Fibroblast of skin of left biceps (primary cell): Measurements from ENCODE around the gene LRRD1.
"Not testable (repeated sequence)": the region's sequence is repeated elsewhere in the genome, so short reads cannot be mapped to it uniquely, and the experiment has no call there.

Experiments used
- DNase-seq, 2 experiments: peaks; one replicate each; pipeline ENCODE4 v3.0.0-alpha.2; 2013; ENCODE audit warnings: low read depth in 2 of 2

The LRRD1 gene

GRCh38 chr7:92178928-92179924 lies at the start of gene LRRD1:
LRRD1 (minus strand) TSS chr7:92179142; CDS start chr7:92165202, 13,940 bp downstream.
- DNase-seq, result peak; percentile 25 to 37

GRCh38 chr7:92228742-92229141 lies 49.8 kb upstream of the LRRD1 start:
- DNase-seq, result no peak

GRCh38 chr7:92228100-92228499 lies 49.2 kb upstream of the LRRD1 start:
- no peak for DNase-seq

- DNase-seq, result no peak
Observed at GRCh38 chr7:92226981-92227380, 48.0 kb upstream of the LRRD1 start.

- no peak for DNase-seq
Observed at GRCh38 chr7:92221766-92222165, 42.8 kb upstream of the LRRD1 start.

GRCh38 chr7:92206672-92207071 lies 27.7 kb upstream of the LRRD1 start:
- no peak for DNase-seq

GRCh38 chr7:92205987-92206386 lies 27.0 kb upstream of the LRRD1 start:
- no peak for DNase-seq

GRCh38 chr7:92200791-92201190 lies 21.8 kb upstream of the LRRD1 start:
- no peak for DNase-seq

GRCh38 chr7:92192326-92192725 lies 13.4 kb upstream of the LRRD1 start:
- DNase-seq, result no peak

- DNase-seq, result not testable (repeated sequence)
Observed at GRCh38 chr7:92189246-92189645, 10.3 kb upstream of the LRRD1 start.

GRCh38 chr7:92184294-92184693 lies 5.4 kb upstream of the LRRD1 start:
- not testable (repeated sequence) for DNase-seq

GRCh38 chr7:92177362-92177761 lies 1.6 kb downstream of the LRRD1 start:
- peak; percentile 86 to 87 for DNase-seq

- DNase-seq, result not testable (repeated sequence)
Observed at GRCh38 chr7:92169529-92169928, 9.4 kb downstream of the LRRD1 start.

- no peak for DNase-seq
Observed at GRCh38 chr7:92161271-92161670, 17.7 kb downstream of the LRRD1 start.

- DNase-seq, result peak; percentile 85 to 87
Observed at GRCh38 chr7:92158660-92159575, 20.0 kb downstream of the LRRD1 start.

- no peak for DNase-seq
Observed at GRCh38 chr7:92156990-92157389, 22.0 kb downstream of the LRRD1 start.

GRCh38 chr7:92155108-92155739 lies 23.7 kb downstream of the LRRD1 start:
- DNase-seq, result no peak

- DNase-seq, result no peak
Observed at GRCh38 chr7:92150450-92151017, 28.4 kb downstream of the LRRD1 start.

- DNase-seq, result no peak
Observed at GRCh38 chr7:92149736-92150239, 29.2 kb downstream of the LRRD1 start.

- not testable (repeated sequence) for DNase-seq
Observed at GRCh38 chr7:92143192-92143880, 35.6 kb downstream of the LRRD1 start.

GRCh38 chr7:92142791-92143190 lies 36.2 kb downstream of the LRRD1 start:
- DNase-seq, result not testable (repeated sequence)
